HepG2 (cell line): ENCODE results near the gene FRMD4A. TPM values are rescaled to one million over a fixed set of nuclear protein-coding genes. Genes with fewer than 3 reads are reported as not detected.

Experiments
- ATAC-seq: fragments of 200-7000 bp; cut with Tn5 transposase; 3 replicates; pipeline ENCODE4 v1.9.1; 2020; ENCODE audit warnings: mild to moderate bottlenecking, moderate library complexity
- BruUV-seq: library from RNA; stranded (reverse); fragments of 400-500 nt; replicated peaks from 2 replicates; lab custom pipeline; 2021; lab: Mats Ljungman, UMichigan
- CTCF ChIA-PET: fragments of 300-600 bp; formaldehyde crosslinking; extraction: SDS; loops from one replicate; lab custom pipeline; 2021; ENCODE audit warnings: low total read pairs, inconsistent platforms, low intra/inter-chr PET ratio; lab: Yijun Ruan, JAX
- POLR2A ChIA-PET: fragments of 350-600 bp; sonication (Branson Sonifier 250); formaldehyde crosslinking; loops from one replicate; lab custom pipeline; 2020; ENCODE audit warnings: antibody characterized with exemption, inconsistent platforms; lab: Yijun Ruan, JAX
- DNase-seq: peaks from one replicate; pipeline ENCODE4 v3.0.0-alpha.2; 2015; ENCODE audit warnings: low spot score
- FAIRE-seq: peaks from 3 replicates; lab custom pipeline; 2011; peaks lifted over from hg19 to GRCh38; lab: Jason Lieb, UNC
- H2AFZ ChIP-seq: one replicate; pipeline ENCODE4 v1.6.1; 2011; ENCODE audit warnings: low read length, inconsistent platforms
- H3K27ac ChIP-seq: fragments of 300-600 bp; 3 replicates; pipeline ENCODE4 v1.8.0; 2011; ENCODE audit warnings: mixed run types, mild to moderate bottlenecking, mixed read lengths, low read length, inconsistent platforms; ENCODE audit not compliant: insufficient read depth; ENCODE audit errors: extremely low read length
- H3K27me3 ChIP-seq, 2 experiments: fragments of 200-600 bp in 1 of 2; 2 replicates in 1 of 2; 3 replicates in 1 of 2; pipeline versions ENCODE4 v1.6.0 to v1.8.0; 2011; ENCODE audit warnings: low read length in 2 of 2, mild to moderate bottlenecking in 2 of 2, moderate library complexity in 2 of 2, inconsistent platforms in 1 of 2; ENCODE audit not compliant: insufficient read depth in 2 of 2, control insufficient read depth in 1 of 2
- H3K36me3 ChIP-seq, 2 experiments: fragments of 200-600 bp in 1 of 2; replicated peaks in 1 of 2; 2 replicates in 1 of 2; 3 replicates in 1 of 2; pipeline versions ENCODE4 v1.5.1 to v1.8.0; 2011; ENCODE audit warnings: low read length in 2 of 2, inconsistent platforms in 1 of 2; ENCODE audit not compliant: insufficient read depth in 2 of 2, control insufficient read depth in 1 of 2
- H3K4me1 ChIP-seq: 2 replicates; pipeline ENCODE4 v1.5.1; 2012; ENCODE audit warnings: low read length, inconsistent platforms; ENCODE audit not compliant: insufficient read depth
- H3K4me2 ChIP-seq: 2 replicates; pipeline ENCODE4 v1.6.0; 2011; ENCODE audit warnings: low read depth, low read length, inconsistent platforms
- H3K4me3 ChIP-seq, 3 experiments: fragments of 200-600 bp in 1 of 3; sonication (generic), shearing (Covaris generic) in 1 of 3; replicated peaks in 1 of 3; 2 replicates each; pipeline ENCODE4 v1.5.1; 2011 to 2016; ENCODE audit warnings: low read length in 3 of 3, inconsistent platforms in 2 of 3, low read depth in 2 of 3, mild to moderate bottlenecking in 2 of 3, control low read depth in 1 of 3, mixed read lengths in 1 of 3; ENCODE audit not compliant: insufficient read depth in 1 of 3
- H3K79me2 ChIP-seq: one replicate; pipeline ENCODE4 v1.6.1; 2011; ENCODE audit warnings: low read length, inconsistent platforms; ENCODE audit not compliant: insufficient read depth
- H3K9ac ChIP-seq: 2 replicates; pipeline ENCODE4 v1.6.0; 2011; ENCODE audit warnings: mild to moderate bottlenecking, low read depth, low read length, inconsistent platforms; ENCODE audit not compliant: insufficient read depth
- H3K9me3 ChIP-seq: 2 replicates; pipeline ENCODE4 v1.5.1; 2012; ENCODE audit warnings: mild to moderate bottlenecking, low read length
- H4K20me1 ChIP-seq: 2 replicates; pipeline ENCODE4 v1.6.0; 2011; ENCODE audit warnings: inconsistent platforms, mild to moderate bottlenecking, low read length, moderate library complexity; ENCODE audit not compliant: insufficient read depth
- ATF7-NPFF ChIP-seq: sonication (generic); formaldehyde crosslinking; IDR thresholded peaks from 2 replicates; pipeline ENCODE4 v1.8.1; 2023; ENCODE audit warnings: mild to moderate bottlenecking, low read depth, missing genetic modification reagents, moderate library complexity
- CBX2 ChIP-seq, 2 experiments: fragments of 200-600 bp in 1 of 2; sonication (generic); formaldehyde crosslinking in 1 of 2; IDR thresholded peaks; 2 replicates each; pipeline versions ENCODE4 v1.7.0 to v1.8.1; 2018 to 2022; ENCODE audit warnings: low read depth in 2 of 2, low read length in 1 of 2, mild to moderate bottlenecking in 1 of 2, missing genetic modification reagents in 1 of 2
- CEBPB ChIP-seq: IDR thresholded peaks from 2 replicates; pipeline ENCODE4 v1.6.1; 2011; ENCODE audit warnings: low read depth, low read length, improper control_type of control experiment, borderline replicate concordance
- FOXP1 ChIP-seq, 2 experiments: fragments of 450-650 bp in 1 of 2; IDR thresholded peaks; 2 replicates each; pipeline ENCODE4 v1.6.1; 2017 to 2018; ENCODE audit warnings: antibody characterized with exemption in 1 of 2
- MAFK ChIP-seq, 2 experiments: IDR thresholded peaks in 1 of 2; conservative IDR thresholded peaks in 1 of 2; 2 replicates each; pipeline ENCODE4 v1.6.1; 2011; ENCODE audit warnings: improper control_type of control experiment in 2 of 2, low read length in 2 of 2
- MYNN ChIP-seq: sonication (generic); formaldehyde crosslinking; IDR thresholded peaks from 2 replicates; pipeline ENCODE4 v1.4.0; 2020; ENCODE audit warnings: mild to moderate bottlenecking, low read depth, missing genetic modification reagents
- ZBTB42 ChIP-seq: sonication (generic); formaldehyde crosslinking; IDR thresholded peaks from 2 replicates; pipeline ENCODE4 v1.5.0; 2020; ENCODE audit warnings: mild to moderate bottlenecking, missing genetic modification reagents
- ZNF317 ChIP-seq: sonication (generic); formaldehyde crosslinking; IDR thresholded peaks from 2 replicates; pipeline ENCODE4 v1.5.0; 2020; ENCODE audit warnings: mild to moderate bottlenecking, missing genetic modification reagents
- ZNF619 ChIP-seq: sonication (generic); formaldehyde crosslinking; IDR thresholded peaks from 2 replicates; pipeline ENCODE4 v1.4.0; 2020; ENCODE audit warnings: mild to moderate bottlenecking, missing genetic modification reagents
- ZNF660 ChIP-seq: sonication (generic); formaldehyde crosslinking; IDR thresholded peaks from 2 replicates; pipeline ENCODE4 v1.5.1; 2020; ENCODE audit warnings: mild to moderate bottlenecking, low read depth, missing genetic modification reagents, borderline replicate concordance
- ZXDC ChIP-seq: sonication (generic); formaldehyde crosslinking; IDR thresholded peaks from 2 replicates; pipeline ENCODE4 v1.5.0; 2020; ENCODE audit warnings: mild to moderate bottlenecking, missing genetic modification reagents
- WGBS: methylation state at CpG from one replicate; pipeline ENCODE4 v1.1.6; 2017; ENCODE audit warnings: low lambda C conversion rate; 5-methylcytosine and 5-hydroxymethylcytosine counted together
- in situ Hi-C: cut with HindIII; loops from 2 replicates; pipeline ENCODE4 v1.10.0; 2017; ENCODE audit warnings: low pct_unique_long_range_greater_than_20kb; ENCODE audit not compliant: extremely low pct_ligation_motif_present
- intact Hi-C: fragments of 100-400 bp; cut with micrococcal nuclease; formaldehyde crosslinking; loops from one replicate; pipeline ENCODE4 v1.10.0; 2022; ENCODE audit not compliant: unreplicated experiment
- polyA plus RNA-seq, 8 experiments: library from polyadenylated mRNA; depleted of rRNA in 3 of 8; stranded (reverse) in 7 of 8; unstranded in 1 of 8; fragments of >200 nt; fragmentation: Illumina TruSeq in 4 of 8; extraction: Trizol in 4 of 8; gene quantifications; 2 replicates each; pipeline versions ENCODE4 v1.2.1 to v1.2.3, GENCODE V29; 2011 to 2016; ENCODE audit warnings: low read depth in 4 of 8, missing spikeins in 1 of 8, mixed read lengths in 1 of 8; ENCODE audit not compliant: insufficient read depth in 1 of 8
- total RNA-seq, 5 experiments: library from RNA; depleted of rRNA; stranded (reverse); fragments of >200 nt; fragmentation: Illumina TruSeq; extraction: Trizol; gene quantifications; 2 replicates each; pipeline ENCODE4 v1.2.3, GENCODE V29; 2016; ENCODE audit warnings: low read depth in 1 of 5

FRMD4A gene
- total and polyA plus RNA-seq, 2 of the 13 experiments (the other 11 are each of a cell fraction or from before 2014, with no cell fraction given) = 0.09 to 0.26 TPM

GRCh38 chr10:13883636-13884444 lies 446.9 kb downstream of the FRMD4A start:
- CTCF ChIA-PET = no interaction called here
- Histone ChIP-seq H4K20me1 (no peaks in the 10 kb centered on the region), H3K9ac (no peak overlapping the region), H3K4me3 (no peak overlapping the region), H3K4me2 (no peak overlapping the region), H3K4me1 (no peaks in the 10 kb centered on the region), H3K36me3 (no peaks in the 10 kb centered on the region), H3K9me3 (no peaks in the 10 kb centered on the region), H3K79me2 (no peaks in the 10 kb centered on the region), H3K27ac (no peak overlapping the region), H3K27me3 (peaks cover 0 to 17% of the 10 kb centered on the region in 2 experiments; a peak in 2 of 5 replicates), H2AFZ (no peak overlapping the region)
- in situ Hi-C loops (no loop called here), intact Hi-C loops (no loop called here)
- no peak for FAIRE-seq
- BruUV-seq = no TSS peak
- DNase-seq = no peak
- no peak for ATAC-seq
- WGBS = 24% methylated on average over 8 of the region's 8 CpGs
- POLR2A ChIA-PET = no interaction called here
- no peak for TF ChIP-seq ZBTB42 (CRISPR knock-in tag)
- no peak for TF ChIP-seq ZXDC (CRISPR knock-in tag)
- no peak for TF ChIP-seq CEBPB
- TF ChIP-seq CBX2 (IDR thresholded peaks at IDR 0.05; ENCODE audit: low read depth, low read length) = no peak
- TF ChIP-seq CBX2 (CRISPR knock-in tag; IDR thresholded peaks at IDR 0.05; ENCODE audit: low read depth) = no peak
- no peak for TF ChIP-seq ZNF619 (CRISPR knock-in tag)
- TF ChIP-seq ZNF317 (CRISPR knock-in tag) = no peak
- TF ChIP-seq FOXP1 (IDR thresholded peaks at IDR 0.05) = no peak
- TF ChIP-seq FOXP1 (CRISPR knock-in tag; IDR thresholded peaks at IDR 0.05) = no peak
- TF ChIP-seq ATF7-NPFF = no peak
- no peak for TF ChIP-seq ZNF660 (CRISPR knock-in tag)
- no peak for TF ChIP-seq MYNN (CRISPR knock-in tag)
- no peak for TF ChIP-seq MAFK (conservative IDR thresholded peaks at IDR 0.05 in 1 of 2, IDR thresholded peaks at IDR 0.05 in 1 of 2; ENCODE audit: low read length in 2 of 2)
